Gastroesophageal sphincter (tissue), 4 donors: Measurements from ENCODE around the gene FNDC3B. TPM values are rescaled to one million over a fixed set of nuclear protein-coding genes. Genes with fewer than 3 reads are reported as not detected.

Experiments
- ATAC-seq: fragments of 150-250 bp; one replicate; pipeline ENCODE4 v1.9.1; 2016; ENCODE audit warnings: mild to moderate bottlenecking, moderate library complexity
- H3K27ac ChIP-seq, 4 donors: fragments of 200-600 bp; sonication (generic) in 3 of 4; 1 replicate in 3 of 4; 2 replicates in 1 of 4; pipeline ENCODE4 v1.5.1; 2016 to 2019
- H3K27me3 ChIP-seq: fragments of 200-600 bp; sonication (generic); one replicate; pipeline ENCODE4 v1.5.1; 2019
- H3K36me3 ChIP-seq, 2 donors: fragments of 200-600 bp; sonication (generic); one replicate each; pipeline ENCODE4 v1.5.1; 2019; ENCODE audit warnings: control low read depth in 1 of 2
- H3K4me1 ChIP-seq, 3 donors: fragments of 200-600 bp; sonication (generic); 1 replicate in 2 of 3; 2 replicates in 1 of 3; pipeline ENCODE4 v1.5.1; 2016 to 2019; ENCODE audit warnings: control low read depth in 2 of 3
- H3K4me3 ChIP-seq, 2 donors: fragments of 200-600 bp; sonication (generic); one replicate each; pipeline ENCODE4 v1.5.1; 2019; ENCODE audit warnings: mild to moderate bottlenecking in 1 of 2, moderate library complexity in 1 of 2
- H3K9me3 ChIP-seq, 3 donors: fragments of 200-600 bp; sonication (generic); one replicate each; pipeline ENCODE4 v1.5.1; 2017 to 2019; ENCODE audit warnings: control low read depth in 2 of 3
- EP300 ChIP-seq: sonication (generic); formaldehyde crosslinking; IDR thresholded peaks from one replicate; pipeline ENCODE4 v1.6.1; 2017; ENCODE audit warnings: antibody characterized with exemption, mild to moderate bottlenecking
- POLR2A ChIP-seq, 2 donors: fragments of 450-650 bp; IDR thresholded peaks; one replicate each; pipeline ENCODE4 v1.6.1; 2017; ENCODE audit warnings: antibody characterized with exemption in 2 of 2, mild to moderate bottlenecking in 2 of 2, moderate library complexity in 1 of 2
- POLR2AphosphoS5 ChIP-seq: sonication (generic); formaldehyde crosslinking; IDR thresholded peaks from one replicate; pipeline ENCODE4 v1.6.1; 2017; ENCODE audit warnings: antibody characterized with exemption
- WGBS, 2 donors: methylation state at CpG; one replicate each; pipeline ENCODE4 v1.1.5; 2018; ENCODE audit warnings: low coverage in 1 of 2; 5-methylcytosine and 5-hydroxymethylcytosine counted together
- total RNA-seq, 4 donors: library from RNA; depleted of rRNA; stranded (reverse); fragments of >200 nt; gene quantifications; one replicate each; pipeline ENCODE4 v1.1.0, GENCODE V29; 2016
- TF ChIP-seq, protein P1 (sequence below), 4 experiments: fragments of 200-600 bp in 2 of 4; fragments of 450-650 bp in 2 of 4; sonication (generic) in 1 of 4; IDR thresholded peaks; one replicate each; pipeline ENCODE4 v1.5.1; 2017 to 2019; ENCODE audit warnings: antibody characterized with exemption in 4 of 4, mild to moderate bottlenecking in 2 of 4, moderate library complexity in 2 of 4

The FNDC3B gene
- total RNA-seq, 4 donors from 2014 or later: 53.1 to 97.2 (median 70.8) TPM

DNA sequence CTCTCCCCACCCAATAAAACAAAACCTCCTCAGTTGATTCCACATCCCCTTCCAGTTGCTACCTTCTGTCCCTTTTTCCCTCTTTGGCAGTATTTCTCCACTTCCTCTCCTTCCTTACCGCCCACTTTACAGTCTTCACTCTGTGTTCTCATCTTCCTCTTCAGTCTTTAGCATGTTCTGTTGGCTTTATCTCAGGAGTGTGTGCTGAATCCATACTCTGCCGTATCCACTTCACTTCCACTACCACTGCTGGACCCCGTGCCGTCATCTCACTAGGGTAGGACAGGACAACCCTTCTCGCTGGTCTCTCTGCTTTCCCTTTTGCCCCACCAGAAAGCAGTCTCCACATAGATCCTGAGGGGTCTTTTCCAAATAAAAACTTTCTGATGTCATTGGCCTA, 74.3 kb downstream of the FNDC3B start:
- WGBS, 2 donors: 89 to 100% methylated on average over 1 to 5 of the region's 5 CpGs

DNA sequence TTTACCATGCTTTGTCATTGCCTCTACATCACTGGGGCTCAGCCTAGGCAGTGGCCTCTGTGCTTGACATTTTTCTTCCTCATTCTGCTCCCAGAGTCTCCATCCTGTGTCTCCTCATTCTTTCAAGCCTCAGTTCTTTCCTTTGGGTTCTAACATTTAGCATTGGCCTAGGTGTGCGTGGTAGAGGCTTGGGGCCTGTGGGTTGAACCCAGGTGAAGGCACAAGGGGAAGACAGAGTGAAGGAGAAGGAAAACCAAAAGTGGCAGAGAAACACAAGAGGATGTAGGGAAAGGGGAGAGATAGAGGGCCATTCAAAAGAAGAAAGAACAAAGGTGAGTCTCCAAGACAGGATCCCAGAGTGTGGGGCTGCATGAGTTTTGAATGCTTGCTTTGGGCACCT, 75.7 kb downstream of the FNDC3B start:
- Histone ChIP-seq H3K9me3 (no peaks in the 10 kb centered on the region), H3K27me3 (no peaks in the 10 kb centered on the region), H3K27ac (no peak overlapping the region), H3K4me3 (no peak overlapping the region), H3K4me1 (peaks cover 0 to 32% (median 7%) of the 10 kb centered on the region in 3 donors), H3K36me3 (peaks cover 0 to 33% of the 10 kb centered on the region in 2 donors)
- no peak for TF ChIP-seq POLR2AphosphoS5
- TF ChIP-seq, protein P1, sequence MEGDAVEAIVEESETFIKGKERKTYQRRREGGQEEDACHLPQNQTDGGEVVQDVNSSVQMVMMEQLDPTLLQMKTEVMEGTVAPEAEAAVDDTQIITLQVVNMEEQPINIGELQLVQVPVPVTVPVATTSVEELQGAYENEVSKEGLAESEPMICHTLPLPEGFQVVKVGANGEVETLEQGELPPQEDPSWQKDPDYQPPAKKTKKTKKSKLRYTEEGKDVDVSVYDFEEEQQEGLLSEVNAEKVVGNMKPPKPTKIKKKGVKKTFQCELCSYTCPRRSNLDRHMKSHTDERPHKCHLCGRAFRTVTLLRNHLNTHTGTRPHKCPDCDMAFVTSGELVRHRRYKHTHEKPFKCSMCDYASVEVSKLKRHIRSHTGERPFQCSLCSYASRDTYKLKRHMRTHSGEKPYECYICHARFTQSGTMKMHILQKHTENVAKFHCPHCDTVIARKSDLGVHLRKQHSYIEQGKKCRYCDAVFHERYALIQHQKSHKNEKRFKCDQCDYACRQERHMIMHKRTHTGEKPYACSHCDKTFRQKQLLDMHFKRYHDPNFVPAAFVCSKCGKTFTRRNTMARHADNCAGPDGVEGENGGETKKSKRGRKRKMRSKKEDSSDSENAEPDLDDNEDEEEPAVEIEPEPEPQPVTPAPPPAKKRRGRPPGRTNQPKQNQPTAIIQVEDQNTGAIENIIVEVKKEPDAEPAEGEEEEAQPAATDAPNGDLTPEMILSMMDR (IDR thresholded peaks at IDR 0.05): no peak
- TF ChIP-seq EP300: no peak
- TF ChIP-seq POLR2A (IDR thresholded peaks at IDR 0.05): no peak
- WGBS, 2 donors: no CpG with 5 or more reads among the region's 1 CpG
- no peak for ATAC-seq

More for the DNA sequence above, 74.3 kb downstream of the FNDC3B start:
- peaks cover under 1 to 27% (median 7%) of the 10 kb centered on the region in 3 donors for H3K4me1 ChIP-seq
- no peak overlapping the region for H3K4me3 ChIP-seq
- peaks cover 0 to 33% of the 10 kb centered on the region in 2 donors for H3K36me3 ChIP-seq
- no peak for ATAC-seq
- H3K27ac ChIP-seq: no peak overlapping the region
- no peaks in the 10 kb centered on the region for H3K27me3 ChIP-seq
- H3K9me3 ChIP-seq: no peaks in the 10 kb centered on the region
- no peak for TF ChIP-seq EP300
- no peak for TF ChIP-seq POLR2A (IDR thresholded peaks at IDR 0.05)
- no peak for TF ChIP-seq POLR2AphosphoS5
- TF ChIP-seq, protein P1 (IDR thresholded peaks at IDR 0.05): no peak

DNA sequence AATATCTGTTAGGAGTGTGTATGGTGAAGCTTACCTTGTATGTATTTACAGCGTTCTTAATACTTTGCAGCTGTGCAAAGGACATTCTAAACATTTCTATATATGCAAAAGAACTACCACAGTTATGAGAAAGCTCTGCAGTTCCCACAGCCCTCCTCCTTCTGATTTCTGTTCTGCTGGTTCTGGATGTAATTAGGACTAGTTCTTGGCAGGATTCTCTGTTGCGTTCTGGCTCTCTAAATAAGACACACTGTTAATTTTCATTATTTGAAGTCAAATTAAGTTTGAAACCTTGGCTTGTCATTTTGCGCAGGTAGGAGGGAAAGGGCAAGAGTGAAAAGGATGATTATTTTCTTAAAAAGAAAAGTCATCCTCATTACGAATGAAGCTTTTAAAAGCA, 76.4 kb downstream of the FNDC3B start:
- Histone ChIP-seq H3K4me1 (peaks cover 0 to 34% (median 7%) of the 10 kb centered on the region in 3 donors), H3K27me3 (no peaks in the 10 kb centered on the region), H3K9me3 (no peaks in the 10 kb centered on the region), H3K36me3 (peaks cover 0 to 33% of the 10 kb centered on the region in 2 donors), H3K27ac (no peak overlapping the region), H3K4me3 (no peak overlapping the region)
- TF ChIP-seq POLR2AphosphoS5 (no peak), POLR2A (IDR thresholded peaks at IDR 0.05) (no peak), EP300 (no peak)
- TF ChIP-seq, protein P1 (IDR thresholded peaks at IDR 0.05): no peak
- WGBS, 2 donors: 35 to 49% methylated on average over 4 of the region's 4 CpGs
- ATAC-seq: no peak

DNA sequence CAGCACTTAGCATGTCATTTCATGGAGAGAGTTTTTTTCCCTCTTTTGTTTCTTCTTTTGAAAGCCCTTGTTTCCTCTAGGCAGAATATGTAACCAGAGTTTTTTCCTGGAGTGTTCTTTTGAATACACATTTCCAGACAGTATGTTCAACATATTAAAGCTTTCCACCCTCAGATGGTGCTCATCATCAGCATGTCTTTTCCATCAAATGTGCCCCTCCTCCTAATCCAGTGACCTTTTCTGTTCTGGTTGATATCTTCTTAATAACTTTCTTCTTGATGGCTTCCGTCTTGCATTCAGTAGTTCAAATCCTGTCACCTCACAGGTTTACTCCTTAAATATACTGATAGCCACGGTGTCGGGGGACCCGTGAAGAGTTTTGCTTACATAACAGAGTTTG, 78.6 kb downstream of the FNDC3B start:
- Histone ChIP-seq H3K4me3 (no peak overlapping the region), H3K27ac (no peak overlapping the region), H3K27me3 (no peaks in the 10 kb centered on the region), H3K9me3 (no peaks in the 10 kb centered on the region), H3K36me3 (peaks cover 0 to 32% of the 10 kb centered on the region in 2 donors), H3K4me1 (peaks cover 0 to 50% (median 7%) of the 10 kb centered on the region in 3 donors)
- ATAC-seq: no peak
- 40 to 59% methylated on average over 3 to 4 of the region's 4 CpGs for WGBS, 2 donors
- TF ChIP-seq POLR2A (IDR thresholded peaks at IDR 0.05) (no peak), EP300 (no peak), POLR2AphosphoS5 (no peak)
- TF ChIP-seq, protein P1 (IDR thresholded peaks at IDR 0.05): no peak

DNA sequence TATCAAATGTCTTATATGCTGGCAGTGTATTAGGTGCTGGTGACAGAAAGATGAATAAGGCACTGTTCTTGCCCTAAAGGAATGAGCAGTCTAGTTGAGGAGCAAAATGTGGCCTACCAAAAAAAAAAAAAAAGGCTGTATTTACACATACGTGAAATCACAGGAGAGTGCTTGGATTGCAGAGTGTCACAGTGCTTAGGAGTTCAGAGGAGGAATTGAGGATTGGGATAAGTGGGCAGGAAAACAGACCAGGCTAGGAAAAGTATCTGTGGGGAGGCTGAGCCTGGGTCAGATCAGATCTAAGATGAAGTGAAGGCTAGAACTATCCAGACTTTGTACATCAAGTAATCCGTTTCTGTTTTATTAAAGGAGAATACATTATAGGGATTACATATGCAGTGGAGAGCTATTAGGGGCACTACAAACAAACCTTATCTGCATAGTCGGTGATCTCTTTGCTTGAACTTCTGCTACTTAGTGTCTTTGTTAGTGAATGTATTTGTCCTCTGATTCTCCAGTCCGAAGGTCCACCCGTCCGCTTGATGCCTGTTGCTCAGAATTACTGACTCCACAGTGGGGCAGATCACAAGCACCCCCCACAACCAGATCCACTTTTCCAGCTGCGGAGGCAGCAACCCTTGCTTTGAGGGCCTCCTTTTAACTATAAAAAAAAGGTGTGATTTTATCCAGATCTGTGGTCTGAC, 80.0 kb downstream of the FNDC3B start:
- no peak overlapping the region for H3K4me3 ChIP-seq
- TF ChIP-seq EP300 (no peak), POLR2A (IDR thresholded peaks at IDR 0.05) (no peak), POLR2AphosphoS5 (no peak)
- TF ChIP-seq, protein P1 (IDR thresholded peaks at IDR 0.05): no peak
- ATAC-seq: no peak
- 64 to 77% methylated on average over 7 of the region's 7 CpGs for WGBS, 2 donors
- H3K27me3 ChIP-seq: no peaks in the 10 kb centered on the region
- peaks cover 0 to 18% of the 10 kb centered on the region in 2 donors for H3K36me3 ChIP-seq
- no peak overlapping the region for H3K27ac ChIP-seq
- H3K9me3 ChIP-seq: no peaks in the 10 kb centered on the region
- H3K4me1 ChIP-seq: peaks cover 0 to 55% (median 7%) of the 10 kb centered on the region in 3 donors
